WTC11 (cell line): ENCODE data around the gene RUBCN. TPM values are rescaled to one million over a fixed set of nuclear protein-coding genes. Genes with fewer than 3 reads are reported as not detected.

Experiments
- ATF1 ChIP-seq: sonication (generic); formaldehyde crosslinking; IDR thresholded peaks from 2 replicates; pipeline ENCODE4 v1.8.1; 2023; ENCODE audit warnings: mild to moderate bottlenecking, moderate library complexity, missing genetic modification reagents
- ATF2 ChIP-seq: sonication (generic); formaldehyde crosslinking; IDR thresholded peaks from 2 replicates; pipeline ENCODE4 v1.8.1; 2022; ENCODE audit warnings: low read depth, missing genetic modification reagents, borderline replicate concordance
- ELF4 ChIP-seq: sonication (generic); formaldehyde crosslinking; IDR thresholded peaks from 2 replicates; pipeline ENCODE4 v1.8.1; 2022; ENCODE audit warnings: low read depth, mild to moderate bottlenecking, moderate library complexity, missing genetic modification reagents
- EMX1 ChIP-seq: fragments of 250-450 bp; sonication (Bioruptor Pico); IDR thresholded peaks from 2 replicates; pipeline ENCODE4 v1.8.0; 2021; ENCODE audit warnings: mild to moderate bottlenecking
- GRHL2 ChIP-seq: fragments of 250-450 bp; sonication (Bioruptor Pico); IDR thresholded peaks from 2 replicates; pipeline ENCODE4 v1.8.0; 2022; ENCODE audit warnings: mild to moderate bottlenecking, moderate library complexity; ENCODE audit not compliant: insufficient replicate concordance, severe bottlenecking
- GTF2I ChIP-seq: fragments of 250-450 bp; sonication (Bioruptor Pico); conservative IDR thresholded peaks from 2 replicates; pipeline ENCODE4 v1.4.0; 2021; ENCODE audit warnings: mild to moderate bottlenecking
- HMGXB4 ChIP-seq: sonication (generic); formaldehyde crosslinking; IDR thresholded peaks from 2 replicates; pipeline ENCODE4 v1.8.1; 2023; ENCODE audit warnings: mild to moderate bottlenecking, moderate library complexity, missing genetic modification reagents
- NR1H2 ChIP-seq: sonication (generic); formaldehyde crosslinking; IDR thresholded peaks from 2 replicates; pipeline ENCODE4 v1.9.0; 2021; ENCODE audit warnings: mild to moderate bottlenecking, moderate library complexity, missing genetic modification reagents
- NR2C2 ChIP-seq: sonication (generic); formaldehyde crosslinking; IDR thresholded peaks from 2 replicates; pipeline ENCODE4 v1.8.0; 2022; ENCODE audit warnings: mild to moderate bottlenecking, missing genetic modification reagents
- PRDM15 ChIP-seq: sonication (generic); formaldehyde crosslinking; IDR thresholded peaks from 2 replicates; pipeline ENCODE4 v1.8.0; 2022; ENCODE audit warnings: missing genetic modification reagents
- TEAD1 ChIP-seq: sonication (generic); formaldehyde crosslinking; IDR thresholded peaks from 2 replicates; pipeline ENCODE4 v1.8.0; 2022; ENCODE audit warnings: mild to moderate bottlenecking, missing genetic modification reagents
- ZBTB21 ChIP-seq: sonication (generic); formaldehyde crosslinking; IDR thresholded peaks from 2 replicates; pipeline ENCODE4 v1.8.1; 2023; ENCODE audit warnings: mild to moderate bottlenecking, missing genetic modification reagents, borderline replicate concordance
- ZNF263 ChIP-seq: sonication (generic); formaldehyde crosslinking; IDR thresholded peaks from 2 replicates; pipeline ENCODE4 v1.8.1; 2022; ENCODE audit warnings: low read depth, mild to moderate bottlenecking, moderate library complexity, missing genetic modification reagents
- ZNF671 ChIP-seq: fragments of 250-450 bp; sonication (Bioruptor Pico); IDR thresholded peaks from 2 replicates; pipeline ENCODE4 v1.8.0; 2021; ENCODE audit warnings: mild to moderate bottlenecking
- total RNA-seq: library from RNA; stranded (reverse); gene quantifications from 3 replicates; pipeline ENCODE4 v1.2.3, GENCODE V29; 2021
- TF ChIP-seq, protein P1 (sequence below): sonication (generic); formaldehyde crosslinking; IDR thresholded peaks from 2 replicates; pipeline ENCODE4 v1.8.1; 2023; ENCODE audit warnings: mild to moderate bottlenecking, missing genetic modification reagents, moderate library complexity
- TF ChIP-seq, protein P2 (sequence below): sonication (generic); formaldehyde crosslinking; IDR thresholded peaks from 2 replicates; pipeline ENCODE4 v1.8.0; 2023; ENCODE audit warnings: mild to moderate bottlenecking, missing genetic modification reagents
- TF ChIP-seq, protein P3 (sequence below): fragments of 250-450 bp; sonication (Bioruptor Pico); IDR thresholded peaks from 2 replicates; pipeline ENCODE4 v1.8.0; 2021; ENCODE audit warnings: mild to moderate bottlenecking
- TF ChIP-seq, protein P4 (sequence below): fragments of 250-450 bp; sonication (Bioruptor Pico); IDR thresholded peaks from 2 replicates; pipeline ENCODE4 v1.9.0; 2021; ENCODE audit warnings: mild to moderate bottlenecking
- TF ChIP-seq, protein P5 (sequence below): sonication (generic); formaldehyde crosslinking; IDR thresholded peaks from 2 replicates; pipeline ENCODE4 v1.8.0; 2022; ENCODE audit warnings: mild to moderate bottlenecking, missing genetic modification reagents
- TF ChIP-seq, protein P6 (sequence below): fragments of 250-450 bp; sonication (Bioruptor Pico); IDR thresholded peaks from 2 replicates; pipeline ENCODE4 v1.9.0; 2021; ENCODE audit warnings: mild to moderate bottlenecking

The RUBCN gene
- total RNA-seq, 1 experiment from 2014 or later: 22.9 TPM

DNA sequence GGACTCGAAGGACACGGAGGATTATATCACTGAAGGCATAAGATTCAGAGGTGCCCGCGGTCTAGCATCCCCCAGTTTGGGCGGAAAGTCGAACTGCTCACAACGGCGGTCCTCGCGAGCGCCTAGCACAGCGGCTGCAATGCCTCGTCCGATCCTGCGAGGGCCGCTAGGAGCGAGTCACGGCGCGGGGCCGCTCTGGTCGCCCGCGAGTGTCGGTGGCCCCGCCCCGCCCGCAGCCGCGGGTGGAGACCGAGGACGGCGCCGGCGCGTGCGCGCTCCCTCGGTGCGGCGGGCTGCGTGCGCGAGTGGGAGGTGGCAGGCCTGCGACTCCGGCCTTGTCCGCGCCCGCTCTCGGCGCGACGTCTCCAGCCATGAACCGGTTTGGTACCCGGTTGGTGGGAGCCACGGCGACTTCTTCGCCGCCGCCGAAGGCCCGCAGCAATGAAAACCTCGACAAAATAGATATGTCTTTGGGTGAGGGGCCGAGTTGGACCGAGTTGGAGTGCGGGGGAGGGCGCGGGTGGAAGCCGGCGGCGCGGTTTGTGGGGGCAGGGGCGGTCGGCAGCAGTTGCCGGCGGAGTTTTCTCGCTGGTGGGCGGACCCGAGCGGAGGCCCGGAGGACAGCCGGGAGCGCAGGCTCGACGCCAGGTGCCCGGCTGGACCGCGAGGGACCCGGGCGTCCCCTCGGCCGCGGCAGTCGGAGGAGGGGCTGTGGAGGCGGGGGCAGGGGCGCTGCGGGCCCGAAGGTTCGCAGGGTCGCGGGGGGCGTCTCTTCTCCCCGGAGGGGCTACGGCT, 13.1 kb upstream of the RUBCN start, which contains the start of gene FYTTD1 (continued):
- TF ChIP-seq, protein P1, sequence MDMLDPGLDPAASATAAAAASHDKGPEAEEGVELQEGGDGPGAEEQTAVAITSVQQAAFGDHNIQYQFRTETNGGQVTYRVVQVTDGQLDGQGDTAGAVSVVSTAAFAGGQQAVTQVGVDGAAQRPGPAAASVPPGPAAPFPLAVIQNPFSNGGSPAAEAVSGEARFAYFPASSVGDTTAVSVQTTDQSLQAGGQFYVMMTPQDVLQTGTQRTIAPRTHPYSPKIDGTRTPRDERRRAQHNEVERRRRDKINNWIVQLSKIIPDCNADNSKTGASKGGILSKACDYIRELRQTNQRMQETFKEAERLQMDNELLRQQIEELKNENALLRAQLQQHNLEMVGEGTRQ (CRISPR knock-in tag): no peak
- no peak for TF ChIP-seq GTF2I (CRISPR knock-in tag)
- no peak for TF ChIP-seq ZNF671 (CRISPR knock-in tag)
- no peak for TF ChIP-seq NR1H2 (CRISPR knock-in tag)
- TF ChIP-seq ZNF263: no peak
- no peak for TF ChIP-seq GRHL2 (CRISPR knock-in tag)
- TF ChIP-seq, protein P2, sequence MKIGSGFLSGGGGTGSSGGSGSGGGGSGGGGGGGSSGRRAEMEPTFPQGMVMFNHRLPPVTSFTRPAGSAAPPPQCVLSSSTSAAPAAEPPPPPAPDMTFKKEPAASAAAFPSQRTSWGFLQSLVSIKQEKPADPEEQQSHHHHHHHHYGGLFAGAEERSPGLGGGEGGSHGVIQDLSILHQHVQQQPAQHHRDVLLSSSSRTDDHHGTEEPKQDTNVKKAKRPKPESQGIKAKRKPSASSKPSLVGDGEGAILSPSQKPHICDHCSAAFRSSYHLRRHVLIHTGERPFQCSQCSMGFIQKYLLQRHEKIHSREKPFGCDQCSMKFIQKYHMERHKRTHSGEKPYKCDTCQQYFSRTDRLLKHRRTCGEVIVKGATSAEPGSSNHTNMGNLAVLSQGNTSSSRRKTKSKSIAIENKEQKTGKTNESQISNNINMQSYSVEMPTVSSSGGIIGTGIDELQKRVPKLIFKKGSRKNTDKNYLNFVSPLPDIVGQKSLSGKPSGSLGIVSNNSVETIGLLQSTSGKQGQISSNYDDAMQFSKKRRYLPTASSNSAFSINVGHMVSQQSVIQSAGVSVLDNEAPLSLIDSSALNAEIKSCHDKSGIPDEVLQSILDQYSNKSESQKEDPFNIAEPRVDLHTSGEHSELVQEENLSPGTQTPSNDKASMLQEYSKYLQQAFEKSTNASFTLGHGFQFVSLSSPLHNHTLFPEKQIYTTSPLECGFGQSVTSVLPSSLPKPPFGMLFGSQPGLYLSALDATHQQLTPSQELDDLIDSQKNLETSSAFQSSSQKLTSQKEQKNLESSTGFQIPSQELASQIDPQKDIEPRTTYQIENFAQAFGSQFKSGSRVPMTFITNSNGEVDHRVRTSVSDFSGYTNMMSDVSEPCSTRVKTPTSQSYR (CRISPR knock-in tag): no peak
- no peak; the same call in 1 of the 2 replicates for TF ChIP-seq PRDM15 (CRISPR knock-in tag)
- no peak for TF ChIP-seq ATF1
- TF ChIP-seq ELF4 (CRISPR knock-in tag): no peak
- TF ChIP-seq ZBTB21 (CRISPR knock-in tag): no peak
- TF ChIP-seq, protein P3, sequence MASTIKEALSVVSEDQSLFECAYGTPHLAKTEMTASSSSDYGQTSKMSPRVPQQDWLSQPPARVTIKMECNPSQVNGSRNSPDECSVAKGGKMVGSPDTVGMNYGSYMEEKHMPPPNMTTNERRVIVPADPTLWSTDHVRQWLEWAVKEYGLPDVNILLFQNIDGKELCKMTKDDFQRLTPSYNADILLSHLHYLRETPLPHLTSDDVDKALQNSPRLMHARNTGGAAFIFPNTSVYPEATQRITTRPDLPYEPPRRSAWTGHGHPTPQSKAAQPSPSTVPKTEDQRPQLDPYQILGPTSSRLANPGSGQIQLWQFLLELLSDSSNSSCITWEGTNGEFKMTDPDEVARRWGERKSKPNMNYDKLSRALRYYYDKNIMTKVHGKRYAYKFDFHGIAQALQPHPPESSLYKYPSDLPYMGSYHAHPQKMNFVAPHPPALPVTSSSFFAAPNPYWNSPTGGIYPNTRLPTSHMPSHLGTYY: no peak
- no peak for TF ChIP-seq EMX1 (CRISPR knock-in tag)
- TF ChIP-seq HMGXB4 (CRISPR knock-in tag): 0 out of 2 replicates have a peak, but pooled peaks have one; percentile 22
- TF ChIP-seq, protein P4, sequence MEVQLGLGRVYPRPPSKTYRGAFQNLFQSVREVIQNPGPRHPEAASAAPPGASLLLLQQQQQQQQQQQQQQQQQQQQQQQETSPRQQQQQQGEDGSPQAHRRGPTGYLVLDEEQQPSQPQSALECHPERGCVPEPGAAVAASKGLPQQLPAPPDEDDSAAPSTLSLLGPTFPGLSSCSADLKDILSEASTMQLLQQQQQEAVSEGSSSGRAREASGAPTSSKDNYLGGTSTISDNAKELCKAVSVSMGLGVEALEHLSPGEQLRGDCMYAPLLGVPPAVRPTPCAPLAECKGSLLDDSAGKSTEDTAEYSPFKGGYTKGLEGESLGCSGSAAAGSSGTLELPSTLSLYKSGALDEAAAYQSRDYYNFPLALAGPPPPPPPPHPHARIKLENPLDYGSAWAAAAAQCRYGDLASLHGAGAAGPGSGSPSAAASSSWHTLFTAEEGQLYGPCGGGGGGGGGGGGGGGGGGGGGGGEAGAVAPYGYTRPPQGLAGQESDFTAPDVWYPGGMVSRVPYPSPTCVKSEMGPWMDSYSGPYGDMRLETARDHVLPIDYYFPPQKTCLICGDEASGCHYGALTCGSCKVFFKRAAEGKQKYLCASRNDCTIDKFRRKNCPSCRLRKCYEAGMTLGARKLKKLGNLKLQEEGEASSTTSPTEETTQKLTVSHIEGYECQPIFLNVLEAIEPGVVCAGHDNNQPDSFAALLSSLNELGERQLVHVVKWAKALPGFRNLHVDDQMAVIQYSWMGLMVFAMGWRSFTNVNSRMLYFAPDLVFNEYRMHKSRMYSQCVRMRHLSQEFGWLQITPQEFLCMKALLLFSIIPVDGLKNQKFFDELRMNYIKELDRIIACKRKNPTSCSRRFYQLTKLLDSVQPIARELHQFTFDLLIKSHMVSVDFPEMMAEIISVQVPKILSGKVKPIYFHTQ: no peak
- TF ChIP-seq, protein P5, sequence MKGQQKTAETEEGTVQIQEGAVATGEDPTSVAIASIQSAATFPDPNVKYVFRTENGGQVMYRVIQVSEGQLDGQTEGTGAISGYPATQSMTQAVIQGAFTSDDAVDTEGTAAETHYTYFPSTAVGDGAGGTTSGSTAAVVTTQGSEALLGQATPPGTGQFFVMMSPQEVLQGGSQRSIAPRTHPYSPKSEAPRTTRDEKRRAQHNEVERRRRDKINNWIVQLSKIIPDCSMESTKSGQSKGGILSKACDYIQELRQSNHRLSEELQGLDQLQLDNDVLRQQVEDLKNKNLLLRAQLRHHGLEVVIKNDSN (CRISPR knock-in tag): no peak
- TF ChIP-seq TEAD1 (CRISPR knock-in tag): no peak; the same call in 1 of the 2 replicates
- no peak for TF ChIP-seq NR2C2 (CRISPR knock-in tag)
- TF ChIP-seq, protein P6, sequence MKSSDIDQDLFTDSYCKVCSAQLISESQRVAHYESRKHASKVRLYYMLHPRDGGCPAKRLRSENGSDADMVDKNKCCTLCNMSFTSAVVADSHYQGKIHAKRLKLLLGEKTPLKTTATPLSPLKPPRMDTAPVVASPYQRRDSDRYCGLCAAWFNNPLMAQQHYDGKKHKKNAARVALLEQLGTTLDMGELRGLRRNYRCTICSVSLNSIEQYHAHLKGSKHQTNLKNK (CRISPR knock-in tag): no peak
- TF ChIP-seq ATF2: no peak
